Neuron (in vitro differentiated cells): ENCODE measurements around the gene RBM25.

Experiments used
- H2AFZ ChIP-seq: one replicate; pipeline ENCODE4 v1.6.1; 2013; ENCODE audit warnings: low read depth, mild to moderate bottlenecking, inconsistent platforms, low read length, moderate library complexity
- H3K27me3 ChIP-seq: one replicate; pipeline ENCODE4 v1.6.1; 2013; ENCODE audit warnings: low read length; ENCODE audit not compliant: insufficient read depth
- H3K36me3 ChIP-seq: one replicate; pipeline ENCODE4 v1.6.1; 2013; ENCODE audit warnings: low read length; ENCODE audit not compliant: insufficient read depth
- H3K4me1 ChIP-seq: one replicate; pipeline ENCODE4 v1.6.1; 2013; ENCODE audit warnings: low read length; ENCODE audit not compliant: insufficient read depth
- H3K4me3 ChIP-seq: 2 replicates; pipeline ENCODE4 v1.5.1; 2013; ENCODE audit warnings: mild to moderate bottlenecking, low read length, moderate library complexity
- H3K9me3 ChIP-seq: one replicate; pipeline ENCODE4 v1.6.1; 2013; ENCODE audit warnings: low read length

RBM25 gene

GRCh38 chr14:73049428-73049827 lies 8.9 kb upstream of the RBM25 start:
- Histone ChIP-seq H3K4me1 (no peaks in the 10 kb centered on the region), H3K9me3 (no peaks in the 10 kb centered on the region), H3K36me3 (no peaks in the 10 kb centered on the region), H3K27me3 (no peaks in the 10 kb centered on the region), H3K4me3 (no peak overlapping the region), H2AFZ (no peak overlapping the region)

DNA sequence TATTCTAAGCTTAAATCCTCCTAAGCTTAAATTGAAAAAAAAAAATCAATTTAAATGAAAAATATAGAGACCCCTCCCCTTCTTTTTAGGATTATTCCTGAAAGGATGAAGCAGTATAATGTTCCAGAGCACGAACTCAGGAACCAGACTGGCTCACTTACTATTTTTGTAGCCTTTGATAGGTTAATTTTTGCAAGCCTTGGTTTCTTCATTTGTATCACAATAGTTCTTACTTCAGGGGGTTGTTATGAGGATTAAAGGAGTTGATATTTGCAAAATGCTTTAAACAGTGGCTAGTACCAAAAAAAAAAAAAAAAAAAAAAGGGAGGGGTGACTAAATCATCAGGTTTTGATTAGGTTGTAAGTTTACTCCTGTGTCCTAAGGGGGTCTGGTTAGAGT lies 3.1 kb upstream of the RBM25 start:
- H3K27me3 ChIP-seq: no peaks in the 10 kb centered on the region
- no peaks in the 10 kb centered on the region for H3K9me3 ChIP-seq
- H3K4me3 ChIP-seq: no peak overlapping the region
- peaks cover 2% of the 10 kb centered on the region for H3K36me3 ChIP-seq
- peaks cover 4% of the 10 kb centered on the region for H3K4me1 ChIP-seq
- H2AFZ ChIP-seq: no peak overlapping the region

- Histone ChIP-seq H3K36me3 (peaks cover 4% of the 10 kb centered on the region), H3K4me3 (peak overlapping the region; percentile 85), H3K27me3 (no peaks in the 10 kb centered on the region)
Observed at GRCh38 chr14:73057944-73058223, 450 bp upstream of the RBM25 start.

DNA sequence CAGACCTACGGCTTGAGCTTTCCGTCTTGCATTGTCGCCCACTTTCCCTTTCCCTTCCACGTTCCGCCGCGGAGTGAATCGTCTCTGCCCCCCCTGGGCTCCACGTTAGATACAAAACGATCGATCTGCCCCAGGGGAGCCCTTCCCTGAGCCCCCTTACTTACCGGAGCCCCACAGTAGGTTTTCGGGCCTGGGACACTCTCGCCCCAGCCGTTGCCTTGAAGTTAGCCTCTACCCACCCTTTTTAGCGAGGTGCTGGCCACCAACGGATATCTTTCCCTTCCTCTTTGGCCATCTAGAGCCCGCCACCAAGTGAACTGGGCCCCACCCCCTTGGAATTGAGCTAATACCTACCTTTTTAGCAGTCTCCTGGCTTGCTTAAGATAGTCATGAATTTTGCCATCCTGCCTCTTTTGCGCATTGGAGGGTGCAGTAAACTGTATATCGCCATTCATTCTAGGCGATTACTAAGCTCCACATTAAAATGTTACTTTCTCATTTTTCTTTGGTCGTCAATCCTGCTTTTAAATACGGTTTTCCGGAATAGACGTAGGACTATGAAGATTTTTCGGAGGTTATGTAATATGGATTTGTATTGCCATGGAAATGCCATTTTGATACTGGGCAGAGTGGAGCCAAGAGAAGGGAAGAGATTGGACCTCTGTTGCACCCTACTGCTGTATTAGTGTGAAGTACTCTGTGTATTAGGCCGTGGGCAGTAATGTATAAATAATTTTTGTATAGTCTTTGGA lies 764 bp downstream of the RBM25 start:
- H3K9me3 ChIP-seq: no peaks in the 10 kb centered on the region
- peaks cover 4% of the 10 kb centered on the region for H3K4me1 ChIP-seq
- peaks cover 11% of the 10 kb centered on the region for H3K36me3 ChIP-seq
- no peaks in the 10 kb centered on the region for H3K27me3 ChIP-seq
- H2AFZ ChIP-seq: peak overlapping the region; percentile 12
- H3K4me3 ChIP-seq: peak overlapping the region; percentile 85

More at GRCh38 chr14:73057944-73058223, 450 bp upstream of the RBM25 start:
- Histone ChIP-seq H2AFZ (peak overlapping the region; percentile 41), H3K4me1 (peaks cover 4% of the 10 kb centered on the region), H3K9me3 (no peaks in the 10 kb centered on the region)

GRCh38 chr14:73069585-73069984 lies 11.3 kb downstream of the RBM25 start:
- Histone ChIP-seq H3K36me3 (peaks cover 59% of the 10 kb centered on the region), H2AFZ (no peak overlapping the region), H3K4me3 (no peak overlapping the region), H3K27me3 (no peaks in the 10 kb centered on the region), H3K4me1 (no peaks in the 10 kb centered on the region), H3K9me3 (no peaks in the 10 kb centered on the region)

- Histone ChIP-seq H3K36me3 (peaks cover 66% of the 10 kb centered on the region), H2AFZ (no peak overlapping the region), H3K4me3 (no peak overlapping the region), H3K9me3 (no peaks in the 10 kb centered on the region), H3K27me3 (no peaks in the 10 kb centered on the region), H3K4me1 (no peaks in the 10 kb centered on the region)
Observed at GRCh38 chr14:73091044-73091443, 32.7 kb downstream of the RBM25 start.

DNA sequence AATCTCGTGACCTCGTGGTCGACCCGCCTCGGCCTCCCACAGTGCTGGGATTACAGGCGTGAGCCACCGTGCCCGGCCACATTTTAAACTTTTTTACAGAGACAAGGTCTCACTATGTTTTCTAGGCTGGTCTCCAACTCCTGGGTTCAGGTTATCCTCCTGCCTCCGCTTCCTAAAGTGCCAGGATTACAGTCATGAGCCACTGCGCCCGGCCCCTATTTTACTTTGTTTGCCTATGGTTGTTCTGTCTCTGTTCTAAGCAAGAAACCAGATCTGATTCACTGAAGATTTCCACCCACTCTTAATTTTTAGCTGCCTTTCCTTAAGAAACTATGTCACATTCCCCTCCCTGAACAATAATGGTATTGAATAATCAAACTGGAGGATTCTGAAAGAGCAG lies 39.1 kb downstream of the RBM25 start:
- Histone ChIP-seq H2AFZ (no peak overlapping the region), H3K27me3 (no peaks in the 10 kb centered on the region), H3K9me3 (no peaks in the 10 kb centered on the region), H3K4me1 (no peaks in the 10 kb centered on the region), H3K36me3 (peaks cover 78% of the 10 kb centered on the region), H3K4me3 (no peak overlapping the region)

DNA sequence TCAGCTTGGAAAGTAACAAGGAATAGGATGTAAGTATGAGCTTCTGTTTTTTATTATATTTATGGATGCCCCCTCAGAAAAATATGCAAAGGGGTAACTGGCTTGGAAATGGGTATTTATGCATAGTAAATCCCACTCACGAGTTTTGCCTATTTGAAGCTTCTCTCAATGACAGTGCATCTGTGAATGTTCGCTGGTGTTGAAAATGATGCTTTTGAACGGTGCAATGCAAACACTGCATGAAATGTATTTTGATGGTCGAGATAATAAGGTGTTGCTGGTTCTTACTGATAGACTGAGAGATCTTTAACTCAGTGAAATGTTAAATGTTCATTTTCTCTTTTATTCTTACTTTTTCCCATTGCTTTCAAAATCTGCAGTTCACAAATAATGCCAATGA lies 42.0 kb downstream of the RBM25 start:
- no peak overlapping the region for H3K4me3 ChIP-seq
- no peaks in the 10 kb centered on the region for H3K9me3 ChIP-seq
- no peaks in the 10 kb centered on the region for H3K27me3 ChIP-seq
- H3K36me3 ChIP-seq: peaks cover 92% of the 10 kb centered on the region
- H2AFZ ChIP-seq: no peak overlapping the region
- no peaks in the 10 kb centered on the region for H3K4me1 ChIP-seq

GRCh38 chr14:73102806-73103497 lies 44.6 kb downstream of the RBM25 start:
- Histone ChIP-seq H3K27me3 (no peaks in the 10 kb centered on the region), H3K36me3 (peaks cover 95% of the 10 kb centered on the region), H3K4me3 (no peak overlapping the region), H2AFZ (no peak overlapping the region), H3K9me3 (no peaks in the 10 kb centered on the region), H3K4me1 (no peaks in the 10 kb centered on the region)

DNA sequence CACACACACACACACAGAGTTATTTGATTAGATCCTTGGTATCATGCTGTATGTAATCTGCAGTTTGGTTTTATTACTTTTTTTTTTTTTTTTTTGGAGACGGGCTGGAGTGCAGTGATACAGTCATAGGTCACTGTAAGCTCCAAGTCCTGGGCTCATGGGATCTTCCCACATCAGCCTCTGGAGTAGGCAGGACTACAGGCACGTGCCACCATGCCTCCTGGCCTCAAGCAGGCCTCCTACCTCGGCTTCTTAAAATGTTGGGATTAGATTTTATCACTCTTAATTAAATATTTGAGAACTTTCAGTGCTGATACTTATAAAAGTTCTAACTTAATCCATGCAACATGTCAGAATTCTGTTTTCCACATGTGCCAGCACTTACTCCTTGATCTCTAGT lies 46.7 kb downstream of the RBM25 start:
- H3K9me3 ChIP-seq: no peaks in the 10 kb centered on the region
- no peak overlapping the region for H2AFZ ChIP-seq
- H3K4me1 ChIP-seq: no peaks in the 10 kb centered on the region
- no peaks in the 10 kb centered on the region for H3K27me3 ChIP-seq
- peaks cover 92% of the 10 kb centered on the region for H3K36me3 ChIP-seq
- no peak overlapping the region for H3K4me3 ChIP-seq

- H3K9me3 ChIP-seq: no peaks in the 10 kb centered on the region
- H3K4me3 ChIP-seq: no peak overlapping the region
- H2AFZ ChIP-seq: no peak overlapping the region
- H3K4me1 ChIP-seq: no peaks in the 10 kb centered on the region
- H3K27me3 ChIP-seq: no peaks in the 10 kb centered on the region
- H3K36me3 ChIP-seq: peaks cover 92% of the 10 kb centered on the region
Observed at GRCh38 chr14:73105727-73106126, 47.4 kb downstream of the RBM25 start.

DNA sequence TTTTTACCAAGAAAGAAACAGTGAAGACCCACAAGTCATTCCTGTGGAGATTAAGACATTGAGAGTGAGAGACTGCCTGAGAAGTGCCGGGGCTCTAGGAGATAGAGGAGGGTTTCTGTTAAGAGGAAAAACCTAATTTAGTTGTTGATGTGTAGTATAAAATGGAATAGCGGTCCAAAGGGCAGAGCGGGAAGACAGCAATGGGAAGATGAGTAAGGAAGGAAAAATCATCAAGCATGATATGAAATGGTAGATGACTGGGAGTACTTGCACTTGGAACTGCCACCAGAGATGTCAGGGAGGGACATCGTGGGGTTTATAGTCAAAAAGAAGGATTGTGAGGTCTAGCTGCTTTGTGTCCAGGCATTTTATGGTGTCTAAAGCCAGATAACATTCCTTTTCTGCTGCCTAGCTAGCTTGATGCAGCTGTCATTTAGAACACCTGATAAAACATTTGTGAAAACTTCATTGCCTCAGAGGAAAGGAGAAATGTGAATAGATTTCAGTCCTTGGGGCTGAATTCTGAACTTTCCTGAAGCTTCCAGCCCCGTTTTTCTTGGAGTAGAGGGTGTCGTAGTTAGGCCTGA lies 57.8 kb downstream of the RBM25 start:
- H2AFZ ChIP-seq: no peak overlapping the region
- H3K27me3 ChIP-seq: no peaks in the 10 kb centered on the region
- H3K4me1 ChIP-seq: no peaks in the 10 kb centered on the region
- H3K4me3 ChIP-seq: no peak overlapping the region
- peaks cover 79% of the 10 kb centered on the region for H3K36me3 ChIP-seq
- H3K9me3 ChIP-seq: no peaks in the 10 kb centered on the region

DNA sequence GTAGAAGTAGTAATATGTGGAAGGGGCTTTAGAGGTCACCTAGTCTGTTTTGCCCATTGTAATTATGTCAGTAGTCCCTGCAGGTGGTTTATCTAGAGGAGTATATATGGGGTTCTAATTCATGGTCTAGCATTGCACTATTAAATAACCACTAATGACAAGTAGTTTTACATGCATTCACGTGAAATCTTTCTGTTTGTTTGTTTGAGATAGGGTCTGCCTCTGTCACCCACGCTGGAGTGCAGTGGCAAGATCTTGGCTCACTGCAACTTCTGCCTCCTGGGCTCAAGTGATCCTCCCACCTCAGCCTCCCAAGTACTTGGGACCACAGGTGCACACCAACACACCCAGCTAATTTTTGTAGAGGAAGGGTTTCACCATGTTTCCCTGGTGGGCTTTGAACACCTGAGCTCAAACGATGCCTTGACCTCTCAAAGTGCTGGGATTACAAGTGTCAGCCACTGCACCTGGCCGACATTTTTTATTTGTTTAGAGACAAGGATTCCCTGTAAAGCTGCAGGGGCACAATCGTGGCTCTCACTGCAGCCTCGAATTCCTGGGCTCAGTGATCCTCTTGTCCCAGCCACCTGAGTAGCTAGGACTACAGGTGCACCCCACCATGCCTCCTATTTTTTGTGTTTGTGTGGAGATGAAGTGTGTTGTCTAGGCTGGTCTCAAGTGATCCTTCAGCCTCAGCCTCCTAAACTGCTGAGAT lies 66.0 kb downstream of the RBM25 start:
- H3K4me3 ChIP-seq: no peak overlapping the region
- no peak overlapping the region for H2AFZ ChIP-seq
- peaks cover 44% of the 10 kb centered on the region for H3K36me3 ChIP-seq
- H3K9me3 ChIP-seq: no peaks in the 10 kb centered on the region
- H3K4me1 ChIP-seq: no peaks in the 10 kb centered on the region
- H3K27me3 ChIP-seq: no peaks in the 10 kb centered on the region
